Heart left ventricle (tissue), 16 donors: ENCODE measurements around the gene RPL18. TPM values are rescaled to one million over a fixed set of nuclear protein-coding genes. Genes with fewer than 3 reads are reported as not detected.

Experiments used
- ATAC-seq, 4 donors: fragments of 200-7000 bp; cut with Tn5 transposase; one replicate each; pipeline ENCODE4 v1.9.1; 2020 to 2022; ENCODE audit warnings: moderate library complexity in 4 of 4, mild to moderate bottlenecking in 3 of 4, moderate number of reproducible peaks in 1 of 4
- DNase-seq, 5 donors: peaks; one replicate each; pipeline ENCODE4 v3.0.0-alpha.2; 2020
- H3K27ac ChIP-seq, 12 donors: fragments of 200-600 bp; sonication (generic) in 4 of 12; one replicate each; pipeline versions ENCODE4 v1.5.0 to v1.8.0; 2016 to 2022; ENCODE audit warnings: mild to moderate bottlenecking in 2 of 12
- H3K27me3 ChIP-seq, 9 donors: fragments of 200-600 bp; sonication (generic) in 2 of 9; one replicate each; pipeline versions ENCODE4 v1.5.1 to v1.8.0; 2016 to 2022; ENCODE audit warnings: mild to moderate bottlenecking in 3 of 9
- H3K36me3 ChIP-seq, 9 donors: fragments of 200-600 bp; sonication (generic) in 2 of 9; one replicate each; pipeline versions ENCODE4 v1.5.0 to v1.8.0; 2018 to 2022; ENCODE audit warnings: mild to moderate bottlenecking in 2 of 9
- H3K4me1 ChIP-seq, 12 donors: fragments of 200-600 bp; sonication (generic) in 4 of 12; one replicate each; pipeline versions ENCODE4 v1.5.0 to v1.8.0; 2016 to 2022; ENCODE audit warnings: mild to moderate bottlenecking in 3 of 12
- H3K4me3 ChIP-seq, 12 donors: fragments of 200-600 bp; sonication (generic) in 4 of 12; one replicate each; pipeline versions ENCODE4 v1.5.0 to v1.8.0; 2017 to 2022; ENCODE audit warnings: mild to moderate bottlenecking in 9 of 12, moderate library complexity in 4 of 12
- H3K9me3 ChIP-seq, 12 donors: fragments of 200-600 bp; sonication (generic) in 4 of 12; one replicate each; pipeline versions ENCODE4 v1.5.0 to v1.8.0; 2016 to 2022; ENCODE audit warnings: mild to moderate bottlenecking in 1 of 12
- CTCF ChIP-seq, 12 donors: fragments of 200-600 bp; sonication (generic) in 4 of 12; IDR thresholded peaks; one replicate each; pipeline versions ENCODE4 v1.5.0 to v1.8.0; 2018 to 2022; ENCODE audit warnings: antibody characterized with exemption in 12 of 12, mild to moderate bottlenecking in 5 of 12
- POLR2A ChIP-seq, 2 donors: fragments of 450-650 bp; IDR thresholded peaks; one replicate each; pipeline ENCODE4 v1.6.1; 2017; ENCODE audit warnings: antibody characterized with exemption in 2 of 2, mild to moderate bottlenecking in 2 of 2, moderate library complexity in 2 of 2
- WGBS, 4 donors: extraction: QIAGEN DNeasy Blood & Tissue Kit in 2 of 4; methylation state at CpG; one replicate each; pipeline versions ENCODE4 v1.1.5 to v1.1.7; 2013 to 2018; 5-methylcytosine and 5-hydroxymethylcytosine counted together
- intact Hi-C, 10 donors: fragments of 100-400 bp; cut with DNase I; formaldehyde crosslinking; loops; one replicate each; pipeline versions ENCODE4 v1.11.1 to v1.14.2; 2022
- polyA plus RNA-seq, 2 donors: library from polyadenylated mRNA; stranded (reverse); fragments of 200-250 nt; gene quantifications; one replicate each; pipeline ENCODE4 v1.2.3, GENCODE V29; 2013
- total RNA-seq, 9 donors: library from RNA; depleted of rRNA in 2 of 9; stranded (reverse); fragments of >200 nt in 2 of 9; fragmentation: NEBNext Ultra II Directional in 3 of 9; extraction: Animal tissue kit (Norgen Biotek cat#: 25700) in 3 of 9; gene quantifications; one replicate each; pipeline versions ENCODE4 v1.1.0 to v1.2.4, GENCODE V29; 2016 to 2023
- donor health status: ischemic (EF 13 %, LVEDD 7.1; RV severe dilation, severe dysfunction).
- donor health status: healthy with polysubstance abuse.
- donor health status: DM: no; HTN: yes; CAD: no.
- donor health status: DM: no; HTN: no; CAD: no.
- donor health status: ischemic (EF 25% LVEDD 6.9; RV normal size, moderate dysfunction).
- donor health status: ischemic (EF 25% LVEDD 5.7; RV mildly dilated, moderate dysfunction).
- donor health status: healthy.
- donor health status: DM: yes; HTN: yes; CAD: no.
- donor health status: ischemic (EF 35%, LVEDD 5.7; RV mildly dilated, moderate dysfunction).
- donor health status: nonischemic (EF 11% LVEDD 7.7; RV severe dilation, severe dysfunction).
- donor health status: DM: yes; HTN: yes; CAD: no.
- donor health status: PGD.
- donor health status: ischemic (EF 29% LVEDD 5.4; RV normal size, mild dysfunction).
- donor health status: nonischemic (EF 23%, LVEDD 6.1; RV moderate dilation, normal function).

The RPL18 gene
- total and polyA plus RNA-seq, 11 donors = 470 to 1,773 (median 714) TPM

- DNase-seq = no peak
- H3K4me1 ChIP-seq = peaks cover 11 to 35% (median 25%) of the 10 kb centered on the region in 12 donors
- H3K9me3 ChIP-seq = no peaks in the 10 kb centered on the region
- TF ChIP-seq POLR2A (IDR thresholded peaks at IDR 0.05) (no peak), CTCF (IDR thresholded peaks at IDR 0.05) (no peak)
- no peak overlapping the region for H3K4me3 ChIP-seq
- ATAC-seq = no peak
- intact Hi-C loops = loop anchor here in 1 of 10 donors (10.0 kb wide), 1 partner anchor 231 kb away; no protein-coding TSS in a partner anchor
- no peak overlapping the region for H3K27ac ChIP-seq
- WGBS, 4 donors = 65 to 77% (median 72%) methylated on average over 8 to 19 of the region's 19 CpGs
- H3K27me3 ChIP-seq = peaks cover 0 to 6% (median 0%) of the 10 kb centered on the region in 9 donors
- peaks cover 2 to 32% (median 27%) of the 10 kb centered on the region in 9 donors for H3K36me3 ChIP-seq
These were observed 3.5 kb downstream of the RPL18 start for GRCh38 chr19:48615231-48616040.

- TF ChIP-seq POLR2A (IDR thresholded peaks at IDR 0.05) = no peak
- no peak for TF ChIP-seq CTCF (IDR thresholded peaks at IDR 0.05)
- ATAC-seq (no peak), DNase-seq (no peak)
- Histone ChIP-seq H3K9me3 (no peaks in the 10 kb centered on the region), H3K36me3 (peaks cover 2 to 32% (median 27%) of the 10 kb centered on the region in 9 donors), H3K27me3 (peaks cover 0 to 6% (median 0%) of the 10 kb centered on the region in 9 donors), H3K27ac (no peak within 1 kb of the TSS), H3K4me3 (no peak within 1 kb of the TSS), H3K4me1 (peaks cover 11 to 32% (median 18%) of the 10 kb centered on the region in 12 donors)
- intact Hi-C loops = loop anchor here in 1 of 10 donors (10.0 kb wide), 1 partner anchor 230 kb away; no protein-coding TSS in a partner anchor
- WGBS, 4 donors = 63 to 66% (median 64%) methylated on average over 15 to 31 of the region's 31 CpGs
These were observed 4.3 kb downstream of the RPL18 start, which contains the start of gene FAM83E for GRCh38 chr19:48614436-48615230. FAM83E (minus strand) TSS chr19:48615076; CDS start chr19:48613372, 1,704 bp downstream.

- intact Hi-C loops = loop anchor here in 1 of 10 donors (10.0 kb wide), 1 partner anchor 229 kb away; no protein-coding TSS in a partner anchor
- Histone ChIP-seq H3K27me3 (peaks cover 0 to 2% (median 0%) of the 10 kb centered on the region in 9 donors), H3K4me1 (peaks cover 10 to 30% (median 17%) of the 10 kb centered on the region in 12 donors), H3K9me3 (no peaks in the 10 kb centered on the region), H3K27ac (no peak overlapping the region), H3K36me3 (peaks cover 2 to 32% (median 27%) of the 10 kb centered on the region in 9 donors), H3K4me3 (no peak overlapping the region)
- ATAC-seq = no peak
- DNase-seq = no peak
- TF ChIP-seq POLR2A (IDR thresholded peaks at IDR 0.05) (no peak), CTCF (IDR thresholded peaks at IDR 0.05) (no peak)
- WGBS, 4 donors = 61 to 65% (median 63%) methylated on average over 12 to 13 of the region's 13 CpGs
These were observed 5.0 kb downstream of the RPL18 start for GRCh38 chr19:48613852-48614435.
